Right lobe of liver (tissue), 6 donors: Measurements from ENCODE around the gene PPP1R1C. TPM values are rescaled to one million over a fixed set of nuclear protein-coding genes. Genes with fewer than 3 reads are reported as not detected.

ENCODE experiments used
- ATAC-seq, 4 donors: fragments of 200-7000 bp; cut with Tn5 transposase; one replicate each; pipeline ENCODE4 v1.9.1; 2020; ENCODE audit warnings: mild to moderate bottlenecking in 4 of 4, moderate library complexity in 4 of 4
- DNase-seq, 3 donors: peaks; one replicate each; pipeline ENCODE4 v3.0.0-alpha.2; 2020
- H3K27ac ChIP-seq, 3 donors: fragments of 200-600 bp; one replicate each; pipeline ENCODE4 v1.8.0; 2022
- H3K27me3 ChIP-seq, 2 donors: fragments of 200-600 bp; one replicate each; pipeline ENCODE4 v1.8.0; 2022
- H3K36me3 ChIP-seq, 4 donors: fragments of 200-600 bp; sonication (generic) in 1 of 4; one replicate each; pipeline versions ENCODE4 v1.5.1 to v1.8.0; 2017 to 2022; ENCODE audit warnings: control low read depth in 1 of 4
- H3K4me1 ChIP-seq, 4 donors: fragments of 200-600 bp; sonication (generic) in 1 of 4; one replicate each; pipeline versions ENCODE4 v1.5.1 to v1.8.0; 2017 to 2022; ENCODE audit warnings: control low read depth in 1 of 4
- H3K4me3 ChIP-seq, 3 donors: fragments of 200-600 bp; one replicate each; pipeline ENCODE4 v1.8.0; 2022
- H3K9me3 ChIP-seq, 4 donors: fragments of 200-600 bp; sonication (generic) in 1 of 4; one replicate each; pipeline versions ENCODE4 v1.5.1 to v1.8.0; 2017 to 2022; ENCODE audit warnings: control low read depth in 1 of 4
- POLR2A ChIP-seq: fragments of 450-650 bp; IDR thresholded peaks from one replicate; pipeline ENCODE4 v1.6.1; 2017; ENCODE audit warnings: antibody characterized with exemption, mild to moderate bottlenecking
- WGBS: methylation state at CpG from one replicate; pipeline ENCODE4 v1.1.6; 2018; ENCODE audit warnings: low coverage, low lambda C conversion rate; ENCODE audit not compliant: insufficient coverage; ENCODE audit errors: missing lambda C conversion rate; 5-methylcytosine and 5-hydroxymethylcytosine counted together
- intact Hi-C, 2 donors: fragments of 100-400 bp; cut with DNase I; formaldehyde crosslinking; loops; one replicate each; pipeline versions ENCODE4 v1.11.2 to v1.14.1; 2022
- total RNA-seq, 6 experiments: library from RNA; depleted of rRNA in 2 of 6; stranded (reverse); fragments of >200 nt in 2 of 6; fragmentation: NEBNext Ultra II Directional in 3 of 6; extraction: Animal tissue kit (Norgen Biotek cat#: 25700) in 3 of 6; gene quantifications; one replicate each; pipeline versions ENCODE4 v1.1.0 to v1.2.4, GENCODE V29; 2016 to 2023
- TF ChIP-seq, protein P1 (sequence below), 4 donors: fragments of 200-600 bp in 3 of 4; fragments of 450-650 bp in 1 of 4; IDR thresholded peaks; one replicate each; pipeline versions ENCODE4 v1.5.1 to v1.8.0; 2016 to 2022; ENCODE audit warnings: antibody characterized with exemption in 4 of 4, mild to moderate bottlenecking in 2 of 4
- donor health status: DM: no; HTN: yes; CAD: no.
- donor health status: DM: no; HTN: no; CAD: no.
- donor health status: DM: no; HTN: no; CAD: no.
- donor health status: DM: no; HTN: yes; CAD: no.
- donor health status: DM: no; HTN: yes; CAD: no.

The PPP1R1C gene
- total RNA-seq, 6 experiments from 2014 or later: 1.8 to 22.2 (median 8.8) TPM

- no peaks in the 10 kb centered on the region for H3K9me3 ChIP-seq
- 60% methylated on average over 3 of the region's 3 CpGs for WGBS
- no peak overlapping the region for H3K27ac ChIP-seq
- H3K27me3 ChIP-seq: no peaks in the 10 kb centered on the region
- ATAC-seq: peak in 2 of 4 donors; percentile 13 to 30
- H3K36me3 ChIP-seq: no peaks in the 10 kb centered on the region
- DNase-seq: no peak
- TF ChIP-seq, protein P1, sequence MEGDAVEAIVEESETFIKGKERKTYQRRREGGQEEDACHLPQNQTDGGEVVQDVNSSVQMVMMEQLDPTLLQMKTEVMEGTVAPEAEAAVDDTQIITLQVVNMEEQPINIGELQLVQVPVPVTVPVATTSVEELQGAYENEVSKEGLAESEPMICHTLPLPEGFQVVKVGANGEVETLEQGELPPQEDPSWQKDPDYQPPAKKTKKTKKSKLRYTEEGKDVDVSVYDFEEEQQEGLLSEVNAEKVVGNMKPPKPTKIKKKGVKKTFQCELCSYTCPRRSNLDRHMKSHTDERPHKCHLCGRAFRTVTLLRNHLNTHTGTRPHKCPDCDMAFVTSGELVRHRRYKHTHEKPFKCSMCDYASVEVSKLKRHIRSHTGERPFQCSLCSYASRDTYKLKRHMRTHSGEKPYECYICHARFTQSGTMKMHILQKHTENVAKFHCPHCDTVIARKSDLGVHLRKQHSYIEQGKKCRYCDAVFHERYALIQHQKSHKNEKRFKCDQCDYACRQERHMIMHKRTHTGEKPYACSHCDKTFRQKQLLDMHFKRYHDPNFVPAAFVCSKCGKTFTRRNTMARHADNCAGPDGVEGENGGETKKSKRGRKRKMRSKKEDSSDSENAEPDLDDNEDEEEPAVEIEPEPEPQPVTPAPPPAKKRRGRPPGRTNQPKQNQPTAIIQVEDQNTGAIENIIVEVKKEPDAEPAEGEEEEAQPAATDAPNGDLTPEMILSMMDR (IDR thresholded peaks at IDR 0.05): no peak
- intact Hi-C loops: no loop called here
- H3K4me1 ChIP-seq: peaks cover 0 to 17% (median 0%) of the 10 kb centered on the region in 4 donors
- H3K4me3 ChIP-seq: no peak overlapping the region
Measured at GRCh38 chr2:182073613-182074012, 88.0 kb downstream of the PPP1R1C start.

DNA sequence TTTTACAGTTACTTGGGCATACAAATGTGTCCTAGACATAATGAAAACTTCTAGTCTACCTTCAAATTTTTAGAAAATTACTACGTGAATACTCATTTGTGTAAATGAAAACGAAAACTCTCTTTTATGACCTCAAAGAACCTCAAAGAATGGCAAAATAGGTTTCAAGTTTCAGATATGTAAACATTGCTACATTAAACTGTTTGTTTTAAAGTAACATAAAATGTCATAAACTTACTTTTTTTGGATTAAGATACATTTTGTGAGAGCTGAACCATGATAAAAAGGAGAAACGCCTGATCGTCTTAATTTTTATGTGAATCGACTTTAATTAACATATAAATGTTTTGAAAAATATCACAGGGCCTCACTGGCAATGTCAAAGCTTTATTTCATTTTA lies 91.4 kb downstream of the PPP1R1C start:
- peaks cover 0 to 17% (median 0%) of the 10 kb centered on the region in 4 donors for H3K4me1 ChIP-seq
- H3K4me3 ChIP-seq: peak overlapping the region in 1 of 3 donors; percentile 8
- no peak for TF ChIP-seq POLR2A
- TF ChIP-seq, protein P1 (IDR thresholded peaks at IDR 0.05): no peak
- peak overlapping the region in 2 of 3 donors; percentile 18 to 50 for H3K27ac ChIP-seq
- no peaks in the 10 kb centered on the region for H3K36me3 ChIP-seq
- no peaks in the 10 kb centered on the region for H3K9me3 ChIP-seq
- DNase-seq (no peak), ATAC-seq (peak in 2 of 4 donors; percentile 45 to 46)
- 31% methylated on average over 5 of the region's 5 CpGs for WGBS
- H3K27me3 ChIP-seq: no peaks in the 10 kb centered on the region
- intact Hi-C loops: loop anchor here in 1 of 2 donors (5.0 kb wide), 1 partner anchor 335 kb away; no protein-coding TSS in a partner anchor

DNA sequence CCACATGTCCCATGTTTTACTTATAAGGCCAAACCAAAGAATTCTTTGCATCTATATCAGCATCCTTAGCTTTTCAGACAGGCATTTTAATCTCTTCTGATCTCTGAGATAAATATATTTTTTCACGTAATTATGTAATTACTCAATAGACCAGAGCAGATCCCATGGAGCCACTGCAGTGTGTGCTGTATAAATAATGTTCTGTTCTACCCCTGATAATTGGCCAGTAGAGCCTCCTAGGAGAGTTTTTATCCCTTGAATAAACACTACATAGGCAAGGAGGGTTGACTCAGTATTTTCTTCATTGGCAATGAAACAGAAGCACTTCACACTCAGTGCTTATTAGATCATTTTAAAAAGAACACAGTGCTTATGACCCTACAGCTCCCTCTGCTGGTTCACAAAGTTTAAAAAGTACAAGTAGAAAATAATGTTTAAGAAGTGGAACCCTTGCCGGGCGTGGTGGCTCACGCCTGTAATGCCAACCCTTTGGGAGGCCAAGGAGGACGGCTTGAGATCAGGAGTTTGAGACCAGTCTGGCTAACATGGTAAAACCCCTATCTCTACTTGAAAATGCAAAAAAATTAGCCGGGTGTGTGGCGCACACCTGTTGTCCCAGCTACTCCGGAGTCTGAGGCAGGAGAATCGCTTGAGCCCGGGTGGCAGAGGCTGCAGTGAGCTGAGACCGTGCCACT lies 91.9 kb downstream of the PPP1R1C start:
- Histone ChIP-seq H3K27ac (peak overlapping the region in 2 of 3 donors; percentile 18 to 50), H3K4me3 (peak overlapping the region in 2 of 3 donors; percentile 1 to 8), H3K4me1 (peaks cover 0 to 17% (median 0%) of the 10 kb centered on the region in 4 donors), H3K9me3 (no peaks in the 10 kb centered on the region), H3K27me3 (no peaks in the 10 kb centered on the region), H3K36me3 (no peaks in the 10 kb centered on the region)
- peak; percentile 96 to 99 (median 96) for ATAC-seq
- 36% methylated on average over 10 of the region's 11 CpGs for WGBS
- TF ChIP-seq, protein P1 (IDR thresholded peaks at IDR 0.05): peak; percentile 66 to 82 (median 72)
- no peak for TF ChIP-seq POLR2A
- peak in 1 of 3 donors; percentile 51 for DNase-seq
- intact Hi-C loops: loop anchor here in 1 of 2 donors (5.0 kb wide), 1 partner anchor 335 kb away; no protein-coding TSS in a partner anchor

DNA sequence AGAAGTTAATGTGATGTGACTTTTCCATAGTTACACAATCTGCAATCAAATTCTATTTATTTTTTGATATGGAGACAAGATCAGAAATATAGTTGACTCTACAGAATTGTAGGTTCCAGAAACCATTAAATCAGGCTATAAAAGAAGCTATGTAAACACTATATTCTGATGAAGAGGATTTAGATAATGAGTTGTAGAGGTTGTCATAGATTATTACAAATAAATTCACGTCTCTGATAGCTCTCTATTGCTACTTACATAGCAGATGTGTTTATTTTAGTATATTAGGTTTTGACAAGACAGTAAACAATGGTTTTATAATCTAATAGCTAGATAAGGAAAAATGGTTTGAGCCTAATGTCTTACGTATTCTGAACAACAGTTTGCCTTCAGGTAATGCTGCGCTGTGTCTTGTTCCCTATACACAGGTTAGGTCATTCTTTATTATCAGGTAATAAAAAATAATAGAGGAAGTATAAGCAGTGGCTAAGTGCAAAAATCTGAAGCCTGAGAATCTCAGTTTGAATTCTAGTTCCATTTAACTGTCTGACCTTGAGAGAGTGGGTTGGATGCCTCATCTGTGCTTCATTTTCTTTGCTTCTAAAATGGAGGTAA lies 93.4 kb downstream of the PPP1R1C start:
- Histone ChIP-seq H3K27ac (no peak overlapping the region), H3K9me3 (no peaks in the 10 kb centered on the region), H3K4me1 (peaks cover 0 to 9% (median 0%) of the 10 kb centered on the region in 4 donors), H3K36me3 (no peaks in the 10 kb centered on the region), H3K27me3 (no peaks in the 10 kb centered on the region), H3K4me3 (no peak overlapping the region)
- TF ChIP-seq, protein P1 (IDR thresholded peaks at IDR 0.05): no peak
- WGBS: 80% methylated on average over 3 of the region's 3 CpGs
- no peak for ATAC-seq
- no peak for DNase-seq
- intact Hi-C loops: loop anchor here in 1 of 2 donors (5.0 kb wide), 1 partner anchor 337 kb away; no protein-coding TSS in a partner anchor
